CD14-positive monocyte (primary cell): ENCODE measurements around the gene CEP83. TPM values are rescaled to one million over a fixed set of nuclear protein-coding genes. Genes with fewer than 3 reads are reported as not detected.

Source experiments
- DNase-seq, 3 donors: peaks; one replicate each; pipeline ENCODE4 v3.0.0-alpha.2; 2011 to 2022
- H2AFZ ChIP-seq: 2 replicates; pipeline ENCODE4 v1.6.0; 2012; ENCODE audit warnings: mild to moderate bottlenecking, low read depth, low read length, inconsistent platforms; ENCODE audit not compliant: insufficient read depth, poor library complexity, severe bottlenecking
- H3K27ac ChIP-seq, 2 donors: 1 replicate in 1 of 2; 2 replicates in 1 of 2; pipeline ENCODE4 v1.5.1; 2012 to 2013; ENCODE audit warnings: low read length in 2 of 2, control low read depth in 1 of 2, inconsistent platforms in 1 of 2, low read depth in 1 of 2, mild to moderate bottlenecking in 1 of 2
- H3K27me3 ChIP-seq, 2 donors: one replicate each; pipeline versions ENCODE4 v1.6.0 to v1.6.1; 2011 to 2013; ENCODE audit warnings: low read length in 2 of 2; ENCODE audit not compliant: control insufficient read depth in 2 of 2, insufficient read depth in 2 of 2
- H3K36me3 ChIP-seq, 2 donors: replicated peaks in 1 of 2; 1 replicate in 1 of 2; 2 replicates in 1 of 2; pipeline versions ENCODE4 v1.5.1 to v1.6.1; 2012 to 2013; ENCODE audit warnings: low read length in 2 of 2, control low read depth in 1 of 2, inconsistent platforms in 1 of 2, mild to moderate bottlenecking in 1 of 2; ENCODE audit not compliant: insufficient read depth in 2 of 2, control insufficient read depth in 1 of 2
- H3K4me1 ChIP-seq, 2 donors: 1 replicate in 1 of 2; 2 replicates in 1 of 2; pipeline versions ENCODE4 v1.5.1 to v1.6.1; 2012 to 2013; ENCODE audit warnings: low read length in 2 of 2, control low read depth in 1 of 2, inconsistent platforms in 1 of 2, mild to moderate bottlenecking in 1 of 2, moderate library complexity in 1 of 2; ENCODE audit not compliant: insufficient read depth in 2 of 2, control insufficient read depth in 1 of 2
- H3K4me2 ChIP-seq: replicated peaks from 2 replicates; pipeline ENCODE3; 2012; ENCODE audit warnings: low read length, moderate library complexity, mild to moderate bottlenecking; ENCODE audit not compliant: poor library complexity, severe bottlenecking; ENCODE audit errors: extremely low read depth
- H3K4me3 ChIP-seq, 3 experiments: fragments of 200-600 bp in 1 of 3; sonication (generic) in 1 of 3; replicated peaks in 1 of 3; 1 replicate in 2 of 3; 2 replicates in 1 of 3; pipeline ENCODE4 v1.5.1; 2011 to 2013; ENCODE audit warnings: low read length in 3 of 3, mild to moderate bottlenecking in 3 of 3, control low read depth in 2 of 3, low read depth in 2 of 3, inconsistent platforms in 1 of 3, moderate library complexity in 1 of 3
- H3K79me2 ChIP-seq: 2 replicates; pipeline ENCODE4 v1.6.0; 2012; ENCODE audit warnings: mild to moderate bottlenecking, control low read depth, inconsistent platforms, low read length, moderate library complexity; ENCODE audit not compliant: insufficient read depth
- H3K9ac ChIP-seq: 2 replicates; pipeline ENCODE4 v1.6.0; 2017; ENCODE audit warnings: low read length, mild to moderate bottlenecking; ENCODE audit not compliant: insufficient read depth, poor library complexity, severe bottlenecking
- H3K9me3 ChIP-seq, 2 donors: replicated peaks in 1 of 2; 1 replicate in 1 of 2; 2 replicates in 1 of 2; pipeline versions ENCODE4 v1.5.1 to v1.6.1; 2012 to 2013; ENCODE audit warnings: low read length in 2 of 2, control low read depth in 1 of 2; ENCODE audit not compliant: control insufficient read depth in 1 of 2, insufficient read depth in 1 of 2
- H4K20me1 ChIP-seq: 2 replicates; pipeline ENCODE4 v1.6.0; 2012; ENCODE audit warnings: mild to moderate bottlenecking, low read length, control low read depth, moderate library complexity; ENCODE audit not compliant: insufficient read depth
- H3K27ac Mint-ChIP-seq, 7 donors: one replicate each; pipeline ENCODE4 v1.8.0; 2020; ENCODE audit warnings: mild to moderate bottlenecking in 7 of 7, mixed read lengths in 7 of 7, moderate library complexity in 6 of 7, inconsistent platforms in 2 of 7
- H3K27me3 Mint-ChIP-seq, 3 donors: one replicate each; pipeline ENCODE4 v1.8.0; 2021 to 2022; ENCODE audit warnings: low read depth in 3 of 3, mild to moderate bottlenecking in 3 of 3, mixed read lengths in 3 of 3, moderate library complexity in 3 of 3, inconsistent platforms in 1 of 3
- H3K36me3 Mint-ChIP-seq, 2 donors: one replicate each; pipeline ENCODE4 v1.8.0; 2020; ENCODE audit warnings: mixed read lengths in 2 of 2, inconsistent platforms in 1 of 2, mild to moderate bottlenecking in 1 of 2
- H3K4me1 Mint-ChIP-seq: one replicate; pipeline ENCODE4 v1.8.0; 2020; ENCODE audit warnings: mild to moderate bottlenecking, mixed read lengths
- H3K4me3 Mint-ChIP-seq, 2 donors: one replicate each; pipeline ENCODE4 v1.8.0; 2020; ENCODE audit warnings: mild to moderate bottlenecking in 2 of 2, mixed read lengths in 2 of 2, moderate library complexity in 1 of 2
- H3K9me3 Mint-ChIP-seq, 7 donors: one replicate each; pipeline ENCODE4 v1.8.0; 2020 to 2022; ENCODE audit warnings: mixed read lengths in 7 of 7, mild to moderate bottlenecking in 6 of 7, moderate library complexity in 6 of 7, inconsistent platforms in 2 of 7
- WGBS: methylation state at CpG from one replicate; pipeline ENCODE4 v1.1.5; 2013; ENCODE audit warnings: missing lambda C conversion rate; ENCODE audit not compliant: insufficient coverage; 5-methylcytosine and 5-hydroxymethylcytosine counted together
- intact Hi-C, 2 donors: fragments of 100-400 bp; cut with micrococcal nuclease; formaldehyde crosslinking; loops; one replicate each; pipeline versions ENCODE4 v1.15.0 to v1.15.1; 2023
- polyA plus RNA-seq, 3 donors: library from polyadenylated mRNA; depleted of rRNA in 1 of 3; unstranded in 2 of 3; stranded (reverse) in 1 of 3; fragments of 300-500 nt in 2 of 3; fragments of >200 nt in 1 of 3; fragmentation: Illumina TruSeq in 2 of 3; gene quantifications; 1 replicate in 2 of 3; 2 replicates in 1 of 3; pipeline ENCODE4 v1.2.3, GENCODE V29; 2012 to 2021
- TF ChIP-seq, protein P1 (sequence below): fragments of 200-600 bp; IDR thresholded peaks from one replicate; pipeline ENCODE4 v1.8.0; 2022; ENCODE audit warnings: antibody characterized with exemption, mild to moderate bottlenecking

The CEP83 gene
- polyA plus RNA-seq, 3 donors, result 0.73 to 3.1 (median 1.0) TPM

DNA sequence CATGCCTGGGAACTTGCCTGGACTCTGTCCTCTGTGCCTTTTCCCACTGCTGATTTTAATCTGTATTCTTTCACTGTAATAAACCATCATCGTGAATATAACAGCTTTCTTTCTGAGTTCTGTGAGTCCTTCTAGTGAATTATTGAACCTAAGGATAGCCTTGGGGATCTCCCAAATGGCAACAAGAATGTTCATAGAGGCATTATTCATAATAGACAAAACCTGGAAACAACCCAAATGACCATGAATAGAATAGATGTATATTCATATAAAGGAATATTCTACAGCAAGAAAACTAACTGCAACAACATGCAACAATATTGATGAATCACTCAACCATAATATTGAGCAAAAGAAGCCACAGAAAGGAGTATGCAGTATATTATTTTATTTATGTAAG, 44.7 kb upstream of the CEP83 start:
- no peaks in the 10 kb centered on the region for H3K27me3 ChIP-seq
- H3K9ac ChIP-seq, result no peak overlapping the region
- no peak overlapping the region for H3K27ac ChIP-seq
- H3K4me2 ChIP-seq, result no peak overlapping the region
- no peak overlapping the region for H3K4me3 ChIP-seq
- no peaks in the 10 kb centered on the region for H3K79me2 ChIP-seq
- intact Hi-C loops, result no loop called here
- DNase-seq, result no peak
- H3K27ac Mint-ChIP-seq, result no peak overlapping the region
- no peaks in the 10 kb centered on the region for H3K36me3 Mint-ChIP-seq
- H3K9me3 ChIP-seq, result peaks cover 0 to 8% of the 10 kb centered on the region in 2 donors
- H3K4me1 ChIP-seq, result no peaks in the 10 kb centered on the region
- H4K20me1 ChIP-seq, result no peaks in the 10 kb centered on the region
- H3K4me1 Mint-ChIP-seq, result peaks cover 6% of the 10 kb centered on the region
- H3K4me3 Mint-ChIP-seq, result no peak overlapping the region
- TF ChIP-seq, protein P1, sequence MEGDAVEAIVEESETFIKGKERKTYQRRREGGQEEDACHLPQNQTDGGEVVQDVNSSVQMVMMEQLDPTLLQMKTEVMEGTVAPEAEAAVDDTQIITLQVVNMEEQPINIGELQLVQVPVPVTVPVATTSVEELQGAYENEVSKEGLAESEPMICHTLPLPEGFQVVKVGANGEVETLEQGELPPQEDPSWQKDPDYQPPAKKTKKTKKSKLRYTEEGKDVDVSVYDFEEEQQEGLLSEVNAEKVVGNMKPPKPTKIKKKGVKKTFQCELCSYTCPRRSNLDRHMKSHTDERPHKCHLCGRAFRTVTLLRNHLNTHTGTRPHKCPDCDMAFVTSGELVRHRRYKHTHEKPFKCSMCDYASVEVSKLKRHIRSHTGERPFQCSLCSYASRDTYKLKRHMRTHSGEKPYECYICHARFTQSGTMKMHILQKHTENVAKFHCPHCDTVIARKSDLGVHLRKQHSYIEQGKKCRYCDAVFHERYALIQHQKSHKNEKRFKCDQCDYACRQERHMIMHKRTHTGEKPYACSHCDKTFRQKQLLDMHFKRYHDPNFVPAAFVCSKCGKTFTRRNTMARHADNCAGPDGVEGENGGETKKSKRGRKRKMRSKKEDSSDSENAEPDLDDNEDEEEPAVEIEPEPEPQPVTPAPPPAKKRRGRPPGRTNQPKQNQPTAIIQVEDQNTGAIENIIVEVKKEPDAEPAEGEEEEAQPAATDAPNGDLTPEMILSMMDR, result no peak
- peaks cover 0 to 2% (median 0%) of the 10 kb centered on the region in 3 donors for H3K27me3 Mint-ChIP-seq
- no CpG with 5 or more reads among the region's 1 CpG for WGBS
- peaks cover 2 to 19% (median 13%) of the 10 kb centered on the region in 7 donors for H3K9me3 Mint-ChIP-seq
- no peak overlapping the region for H2AFZ ChIP-seq
- no peaks in the 10 kb centered on the region for H3K36me3 ChIP-seq

DNA sequence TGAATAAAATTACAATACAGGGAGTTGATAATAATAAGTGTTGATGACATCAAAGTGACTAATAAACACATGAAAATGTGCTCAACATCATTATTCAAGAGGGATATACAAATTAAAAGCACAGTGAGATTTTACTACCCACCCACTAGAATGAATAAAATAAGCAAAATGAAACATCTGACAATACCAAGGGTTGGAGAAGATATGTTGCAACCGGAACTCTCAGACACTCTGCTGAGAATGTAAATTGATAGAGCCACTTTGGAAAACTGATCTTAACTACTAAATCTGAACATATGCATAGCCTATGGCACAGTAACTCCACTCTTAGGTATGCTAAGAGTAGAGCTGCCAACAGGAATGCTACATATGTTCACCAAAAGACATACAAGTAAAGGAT, 44.0 kb upstream of the CEP83 start:
- Histone ChIP-seq H4K20me1 (no peaks in the 10 kb centered on the region), H3K9ac (no peak overlapping the region), H3K9me3 (peaks cover 0 to 8% of the 10 kb centered on the region in 2 donors), H2AFZ (no peak overlapping the region), H3K36me3 (no peaks in the 10 kb centered on the region), H3K27ac (no peak overlapping the region), H3K4me1 (no peaks in the 10 kb centered on the region), H3K27me3 (no peaks in the 10 kb centered on the region), H3K4me2 (no peak overlapping the region), H3K4me3 (no peak overlapping the region), H3K79me2 (no peaks in the 10 kb centered on the region)
- peaks cover 2 to 19% (median 13%) of the 10 kb centered on the region in 7 donors for H3K9me3 Mint-ChIP-seq
- TF ChIP-seq, protein P1, result no peak
- no CpG with 5 or more reads among the region's 1 CpG for WGBS
- intact Hi-C loops, result no loop called here
- H3K36me3 Mint-ChIP-seq, result no peaks in the 10 kb centered on the region
- H3K4me1 Mint-ChIP-seq, result peaks cover 6% of the 10 kb centered on the region
- H3K4me3 Mint-ChIP-seq, result no peak overlapping the region
- H3K27me3 Mint-ChIP-seq, result peaks cover 0 to 2% (median 0%) of the 10 kb centered on the region in 3 donors
- no peak for DNase-seq
- no peak overlapping the region for H3K27ac Mint-ChIP-seq
